Neural cell (in vitro differentiated cells): Measurements from ENCODE around the gene DPP7. TPM values are rescaled to one million over a fixed set of nuclear protein-coding genes. Genes with fewer than 3 reads are reported as not detected.
A peak's percentile ranks its signal among the peaks of the same experiment; 100 is the strongest.

ENCODE experiments used
- H2AFZ ChIP-seq: fragments of 200-600, 300-800 bp; sonication (generic), shearing (Covaris generic); 2 replicates; pipeline ENCODE4 v1.6.0; 2014; ENCODE audit warnings: low read depth, mild to moderate bottlenecking, antibody characterized with exemption, low read length, moderate library complexity
- H3F3A ChIP-seq: fragments of 200-600 bp; shearing (Covaris generic); 2 replicates; pipeline ENCODE4 v1.6.1; 2016; ENCODE audit warnings: mild to moderate bottlenecking, moderate library complexity, mixed read lengths, antibody characterized with exemption, low read length; ENCODE audit not compliant: insufficient read depth, poor library complexity, severe bottlenecking
- H3K27ac ChIP-seq: fragments of 200-600, 300-800 bp; sonication (generic), shearing (Covaris generic); 2 replicates; pipeline ENCODE4 v1.5.1; 2014; ENCODE audit warnings: mild to moderate bottlenecking, low read length, moderate library complexity
- H3K27me3 ChIP-seq: fragments of 300-800, 200-600 bp; sonication (generic), shearing (Covaris generic); 2 replicates; pipeline ENCODE4 v1.6.0; 2014; ENCODE audit warnings: mild to moderate bottlenecking, low read depth, low read length, moderate library complexity; ENCODE audit not compliant: insufficient read depth
- H3K36me3 ChIP-seq: fragments of 300-800, 200-600 bp; sonication (generic), shearing (Covaris generic); 2 replicates; pipeline ENCODE4 v1.5.1; 2014; ENCODE audit warnings: mild to moderate bottlenecking, antibody characterized with exemption, low read length, moderate library complexity; ENCODE audit not compliant: insufficient read depth
- H3K4me2 ChIP-seq: fragments of 300-800, 200-600 bp; sonication (generic), shearing (Covaris generic); 2 replicates; pipeline ENCODE4 v1.6.0; 2014; ENCODE audit warnings: mild to moderate bottlenecking, low read length
- H3K4me3 ChIP-seq: fragments of 300-800, 200-600 bp; sonication (generic), shearing (Covaris generic); 2 replicates; pipeline ENCODE4 v1.5.1; 2014; ENCODE audit warnings: mild to moderate bottlenecking, low read length, moderate library complexity
- H3K79me2 ChIP-seq: fragments of 200-600 bp; shearing (Covaris generic); replicated peaks from 2 replicates; pipeline ENCODE4 v1.6.0; 2014; ENCODE audit warnings: mild to moderate bottlenecking, low read length, moderate library complexity; ENCODE audit not compliant: insufficient read depth
- H3K9ac ChIP-seq: fragments of 300-800, 200-600 bp; sonication (generic), shearing (Covaris generic); 2 replicates; pipeline ENCODE4 v1.6.1; 2016; ENCODE audit warnings: mild to moderate bottlenecking, low read length, mixed read lengths
- H3K9me2 ChIP-seq: fragments of 200-600 bp; shearing (Covaris generic); 2 replicates; pipeline ENCODE4 v1.6.1; 2016; ENCODE audit warnings: mild to moderate bottlenecking, low read length, mixed read lengths; ENCODE audit not compliant: insufficient read depth
- H3K9me3 ChIP-seq: fragments of 200-600, 300-800 bp; sonication (generic), shearing (Covaris generic); 2 replicates; pipeline ENCODE4 v1.6.1; 2016; ENCODE audit warnings: mild to moderate bottlenecking, mixed run types, low read length, moderate library complexity, mixed read lengths
- H4K20me1 ChIP-seq: fragments of 200-600 bp; shearing (Covaris generic); 2 replicates; pipeline ENCODE4 v1.6.1; 2016; ENCODE audit warnings: mild to moderate bottlenecking, mixed run types; ENCODE audit not compliant: insufficient read depth
- EP300 ChIP-seq: fragments of 450-650 bp; conservative IDR thresholded peaks from 2 replicates; pipeline ENCODE4 v1.6.1; 2014; ENCODE audit warnings: antibody characterized with exemption, mild to moderate bottlenecking, moderate library complexity; ENCODE audit not compliant: poor library complexity, severe bottlenecking
- EZH2 ChIP-seq: fragments of 200-600, 300-800 bp; shearing (Covaris generic), sonication (generic); IDR thresholded peaks from 2 replicates; pipeline ENCODE4 v1.6.1; 2014; ENCODE audit warnings: antibody characterized with exemption, low read length, borderline replicate concordance, mild to moderate bottlenecking; ENCODE audit not compliant: insufficient read depth, poor library complexity, severe bottlenecking
- MXI1 ChIP-seq: fragments of 450-650 bp; conservative IDR thresholded peaks from 2 replicates; pipeline ENCODE4 v1.6.1; 2014; ENCODE audit warnings: antibody characterized with exemption, mild to moderate bottlenecking; ENCODE audit not compliant: poor library complexity, severe bottlenecking
- POLR2AphosphoS5 ChIP-seq: IDR thresholded peaks from 2 replicates; pipeline ENCODE4 v1.6.1; 2012
- RAD21 ChIP-seq: fragments of 450-650 bp; conservative IDR thresholded peaks from 2 replicates; pipeline ENCODE4 v1.6.1; 2014; ENCODE audit warnings: antibody characterized with exemption, mild to moderate bottlenecking, moderate library complexity
- SMC3 ChIP-seq: fragments of 450-650 bp; conservative IDR thresholded peaks from 2 replicates; pipeline ENCODE4 v1.6.1; 2014; ENCODE audit warnings: antibody characterized with exemption, mild to moderate bottlenecking, moderate library complexity; ENCODE audit not compliant: poor library complexity
- TAF1 ChIP-seq: IDR thresholded peaks from 2 replicates; pipeline ENCODE4 v1.6.1; 2012; ENCODE audit warnings: low read depth
- polyA plus RNA-seq: library from polyadenylated mRNA; depleted of rRNA; stranded (reverse); fragments of >200 nt; gene quantifications from 2 replicates; pipeline ENCODE4 v1.2.3, GENCODE V29; 2014
- TF ChIP-seq, protein P1 (sequence below): IDR thresholded peaks from 2 replicates; pipeline ENCODE4 v1.6.1; 2012; ENCODE audit warnings: borderline replicate concordance
- TF ChIP-seq, protein P2 (sequence below): fragments of 450-650 bp; IDR thresholded peaks from 2 replicates; pipeline ENCODE4 v1.5.1; 2014; ENCODE audit warnings: antibody characterized with exemption, mild to moderate bottlenecking, moderate library complexity; ENCODE audit not compliant: poor library complexity, severe bottlenecking

The DPP7 gene
- polyA plus RNA-seq, 1 donor from 2014 or later: 23.3 TPM

DNA sequence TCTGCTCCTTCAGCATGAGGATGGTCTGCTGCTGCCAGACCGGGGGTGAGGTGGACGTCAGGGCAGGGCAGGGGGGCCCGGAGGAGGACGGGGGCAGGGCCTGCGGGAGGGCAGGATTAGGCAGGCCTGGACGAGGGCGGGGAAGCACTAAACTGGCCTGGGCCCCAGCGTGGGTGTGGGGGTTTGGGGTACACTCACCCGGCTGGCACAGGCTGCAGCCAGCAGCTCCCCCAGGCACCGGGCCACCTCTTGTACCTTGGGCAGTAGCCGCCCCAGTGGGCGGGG, 49.7 kb downstream of the DPP7 start:
- no peak overlapping the region for H3K4me3 ChIP-seq
- no peak overlapping the region for H2AFZ ChIP-seq
- no peaks in the 10 kb centered on the region for H3K36me3 ChIP-seq
- H4K20me1 ChIP-seq: no peaks in the 10 kb centered on the region
- no peak overlapping the region for H3K27ac ChIP-seq
- peaks cover 10% of the 10 kb centered on the region for H3K27me3 ChIP-seq
- no peaks in the 10 kb centered on the region for H3K9me3 ChIP-seq
- TF ChIP-seq RAD21: no peak
- no peak for TF ChIP-seq POLR2AphosphoS5
- no peak for TF ChIP-seq EP300
- TF ChIP-seq MXI1: no peak
- no peak for TF ChIP-seq EZH2
- TF ChIP-seq, protein P1, sequence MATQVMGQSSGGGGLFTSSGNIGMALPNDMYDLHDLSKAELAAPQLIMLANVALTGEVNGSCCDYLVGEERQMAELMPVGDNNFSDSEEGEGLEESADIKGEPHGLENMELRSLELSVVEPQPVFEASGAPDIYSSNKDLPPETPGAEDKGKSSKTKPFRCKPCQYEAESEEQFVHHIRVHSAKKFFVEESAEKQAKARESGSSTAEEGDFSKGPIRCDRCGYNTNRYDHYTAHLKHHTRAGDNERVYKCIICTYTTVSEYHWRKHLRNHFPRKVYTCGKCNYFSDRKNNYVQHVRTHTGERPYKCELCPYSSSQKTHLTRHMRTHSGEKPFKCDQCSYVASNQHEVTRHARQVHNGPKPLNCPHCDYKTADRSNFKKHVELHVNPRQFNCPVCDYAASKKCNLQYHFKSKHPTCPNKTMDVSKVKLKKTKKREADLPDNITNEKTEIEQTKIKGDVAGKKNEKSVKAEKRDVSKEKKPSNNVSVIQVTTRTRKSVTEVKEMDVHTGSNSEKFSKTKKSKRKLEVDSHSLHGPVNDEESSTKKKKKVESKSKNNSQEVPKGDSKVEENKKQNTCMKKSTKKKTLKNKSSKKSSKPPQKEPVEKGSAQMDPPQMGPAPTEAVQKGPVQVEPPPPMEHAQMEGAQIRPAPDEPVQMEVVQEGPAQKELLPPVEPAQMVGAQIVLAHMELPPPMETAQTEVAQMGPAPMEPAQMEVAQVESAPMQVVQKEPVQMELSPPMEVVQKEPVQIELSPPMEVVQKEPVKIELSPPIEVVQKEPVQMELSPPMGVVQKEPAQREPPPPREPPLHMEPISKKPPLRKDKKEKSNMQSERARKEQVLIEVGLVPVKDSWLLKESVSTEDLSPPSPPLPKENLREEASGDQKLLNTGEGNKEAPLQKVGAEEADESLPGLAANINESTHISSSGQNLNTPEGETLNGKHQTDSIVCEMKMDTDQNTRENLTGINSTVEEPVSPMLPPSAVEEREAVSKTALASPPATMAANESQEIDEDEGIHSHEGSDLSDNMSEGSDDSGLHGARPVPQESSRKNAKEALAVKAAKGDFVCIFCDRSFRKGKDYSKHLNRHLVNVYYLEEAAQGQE: no peak
- TF ChIP-seq, protein P2, sequence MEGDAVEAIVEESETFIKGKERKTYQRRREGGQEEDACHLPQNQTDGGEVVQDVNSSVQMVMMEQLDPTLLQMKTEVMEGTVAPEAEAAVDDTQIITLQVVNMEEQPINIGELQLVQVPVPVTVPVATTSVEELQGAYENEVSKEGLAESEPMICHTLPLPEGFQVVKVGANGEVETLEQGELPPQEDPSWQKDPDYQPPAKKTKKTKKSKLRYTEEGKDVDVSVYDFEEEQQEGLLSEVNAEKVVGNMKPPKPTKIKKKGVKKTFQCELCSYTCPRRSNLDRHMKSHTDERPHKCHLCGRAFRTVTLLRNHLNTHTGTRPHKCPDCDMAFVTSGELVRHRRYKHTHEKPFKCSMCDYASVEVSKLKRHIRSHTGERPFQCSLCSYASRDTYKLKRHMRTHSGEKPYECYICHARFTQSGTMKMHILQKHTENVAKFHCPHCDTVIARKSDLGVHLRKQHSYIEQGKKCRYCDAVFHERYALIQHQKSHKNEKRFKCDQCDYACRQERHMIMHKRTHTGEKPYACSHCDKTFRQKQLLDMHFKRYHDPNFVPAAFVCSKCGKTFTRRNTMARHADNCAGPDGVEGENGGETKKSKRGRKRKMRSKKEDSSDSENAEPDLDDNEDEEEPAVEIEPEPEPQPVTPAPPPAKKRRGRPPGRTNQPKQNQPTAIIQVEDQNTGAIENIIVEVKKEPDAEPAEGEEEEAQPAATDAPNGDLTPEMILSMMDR: no peak
- H3F3A ChIP-seq: no peaks in the 10 kb centered on the region
- H3K9ac ChIP-seq: no peak overlapping the region
- H3K79me2 ChIP-seq: no peaks in the 10 kb centered on the region
- no peaks in the 10 kb centered on the region for H3K9me2 ChIP-seq
- H3K4me2 ChIP-seq: no peak overlapping the region

DNA sequence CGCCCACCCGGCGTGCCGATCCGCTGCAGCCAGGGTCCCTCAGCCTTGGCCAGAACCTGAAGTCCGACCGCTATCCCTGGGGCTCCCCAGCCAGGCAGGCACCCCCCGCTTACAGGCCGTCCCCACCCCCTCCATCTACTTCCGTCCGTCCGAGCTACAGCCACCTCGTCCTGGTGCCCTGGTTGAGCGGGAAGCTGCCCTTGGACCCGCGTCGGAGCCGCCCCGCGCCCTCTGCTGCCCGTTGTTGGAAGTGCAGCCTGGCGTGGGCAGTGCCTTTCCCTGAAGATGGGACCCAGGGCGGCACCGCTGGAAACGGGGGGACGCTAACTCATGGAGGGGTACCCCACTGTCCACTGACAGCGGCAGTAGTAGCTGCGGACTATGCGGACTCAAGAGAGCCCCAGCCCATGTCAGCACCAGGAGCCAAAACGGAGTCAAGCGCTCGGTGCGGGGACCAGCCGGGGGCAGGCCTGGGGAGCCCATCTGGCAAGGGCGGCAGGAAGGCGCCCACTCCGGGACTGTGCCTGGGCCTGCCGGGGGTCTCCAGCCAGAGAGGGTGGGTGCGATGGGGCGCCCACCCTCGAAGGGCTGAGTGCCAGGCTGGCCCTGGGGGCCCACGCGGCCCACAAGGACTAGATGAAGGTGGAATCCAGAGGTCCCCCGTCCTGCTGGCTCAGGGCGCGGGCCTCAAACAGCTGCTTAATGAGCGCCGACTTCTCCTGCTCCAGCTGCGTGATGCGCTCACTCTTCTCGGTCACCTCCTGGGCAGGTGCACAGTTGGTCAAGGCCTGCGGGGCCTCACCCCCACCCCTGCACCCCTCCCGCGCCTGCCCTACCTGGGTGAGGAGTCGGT, 50.3 kb downstream of the DPP7 start:
- Histone ChIP-seq H3K27ac (no peak overlapping the region), H3K36me3 (no peaks in the 10 kb centered on the region), H3K27me3 (peaks cover 5% of the 10 kb centered on the region), H3K9me3 (no peaks in the 10 kb centered on the region), H2AFZ (no peak overlapping the region), H3K9me2 (no peaks in the 10 kb centered on the region), H3F3A (no peaks in the 10 kb centered on the region), H3K4me3 (no peak overlapping the region), H3K79me2 (no peaks in the 10 kb centered on the region), H3K4me2 (no peak overlapping the region), H4K20me1 (no peaks in the 10 kb centered on the region), H3K9ac (no peak overlapping the region)
- TF ChIP-seq TAF1 (no peak), POLR2AphosphoS5 (no peak), RAD21 (peak; percentile 69), EP300 (no peak), EZH2 (no peak), SMC3 (peak; percentile 85), MXI1 (no peak)
- TF ChIP-seq, protein P1: no peak
- TF ChIP-seq, protein P2: peak; percentile 88
